ENCODE data around the gene HMHB1. TPM values are rescaled to one million over a fixed set of nuclear protein-coding genes. Genes with fewer than 3 reads are reported as not detected.

Gene HMHB1
- total RNA-seq (not detected), polyA plus RNA-seq (not detected)
- long read RNA-seq, donor 1, result 0 reads
- long read RNA-seq, donor 2, result 0 reads
- long read RNA-seq, donor 3, result 0 reads

DNA sequence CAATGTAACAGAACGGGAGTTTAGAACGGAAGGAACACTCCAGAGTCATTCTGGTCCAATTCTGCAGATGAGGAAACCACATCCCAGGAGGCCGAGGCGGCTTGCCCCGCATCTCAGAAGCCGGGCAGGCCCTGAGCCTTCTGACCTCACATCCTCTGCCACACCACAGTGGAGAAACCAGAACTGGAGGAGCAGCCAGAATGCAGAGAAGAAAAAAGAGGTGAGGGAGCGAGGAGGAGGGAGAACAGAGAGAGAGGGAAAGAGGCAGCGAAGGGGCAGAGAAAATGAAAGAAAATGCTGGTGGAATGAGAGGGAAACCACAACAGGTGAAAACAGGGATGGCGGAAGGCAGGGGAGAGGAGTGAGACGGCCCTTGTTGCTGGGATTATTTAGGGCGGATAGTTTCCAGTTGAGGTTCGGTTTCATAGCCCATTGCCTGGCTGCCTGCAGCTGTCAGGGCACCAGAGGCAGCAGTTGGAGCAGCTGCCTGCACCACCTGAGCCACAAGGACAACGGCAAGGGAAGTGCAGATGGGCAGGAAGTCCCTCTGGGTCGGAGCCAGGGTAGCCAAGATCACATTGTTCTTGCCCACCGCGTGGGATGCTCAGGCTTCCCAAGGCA, at the start of gene HMHB1:
HMHB1 (plus strand) TSS at position 77 of the 621 bp plus-strand sequence.
- intact Hi-C loops (cut with DNase I), result no loop called here
- 63 to 65% methylated on average over 16 of the region's 16 CpGs for WGBS, 2 donors
- peak in 5 of 8 donors; percentile 33 to 63 (median 48) for ATAC-seq
- Histone ChIP-seq H3K27ac (no peak within 1 kb of the TSS), H3K36me3 (no peaks in the 10 kb centered on the region), H3K9me3 (peaks cover 0 to 6% (median 0%) of the 10 kb centered on the region in 11 donors), H3K4me1 (peaks cover 0 to 7% (median 0%) of the 10 kb centered on the region in 9 donors), H3K27me3 (no peaks in the 10 kb centered on the region), H3K4me3 (no peak within 1 kb of the TSS)
- DNase-seq, result peak in 1 of 2 donors; percentile 12
- TF ChIP-seq, protein P1, sequence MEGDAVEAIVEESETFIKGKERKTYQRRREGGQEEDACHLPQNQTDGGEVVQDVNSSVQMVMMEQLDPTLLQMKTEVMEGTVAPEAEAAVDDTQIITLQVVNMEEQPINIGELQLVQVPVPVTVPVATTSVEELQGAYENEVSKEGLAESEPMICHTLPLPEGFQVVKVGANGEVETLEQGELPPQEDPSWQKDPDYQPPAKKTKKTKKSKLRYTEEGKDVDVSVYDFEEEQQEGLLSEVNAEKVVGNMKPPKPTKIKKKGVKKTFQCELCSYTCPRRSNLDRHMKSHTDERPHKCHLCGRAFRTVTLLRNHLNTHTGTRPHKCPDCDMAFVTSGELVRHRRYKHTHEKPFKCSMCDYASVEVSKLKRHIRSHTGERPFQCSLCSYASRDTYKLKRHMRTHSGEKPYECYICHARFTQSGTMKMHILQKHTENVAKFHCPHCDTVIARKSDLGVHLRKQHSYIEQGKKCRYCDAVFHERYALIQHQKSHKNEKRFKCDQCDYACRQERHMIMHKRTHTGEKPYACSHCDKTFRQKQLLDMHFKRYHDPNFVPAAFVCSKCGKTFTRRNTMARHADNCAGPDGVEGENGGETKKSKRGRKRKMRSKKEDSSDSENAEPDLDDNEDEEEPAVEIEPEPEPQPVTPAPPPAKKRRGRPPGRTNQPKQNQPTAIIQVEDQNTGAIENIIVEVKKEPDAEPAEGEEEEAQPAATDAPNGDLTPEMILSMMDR (IDR thresholded peaks at IDR 0.05), result no peak

- DNase-seq (no peak), ATAC-seq (no peak)
- intact Hi-C loops (cut with DNase I), result no loop called here
- Histone ChIP-seq H3K9me3 (peaks cover 0 to 4% (median 0%) of the 10 kb centered on the region in 11 donors), H3K27ac (no peak overlapping the region), H3K36me3 (no peaks in the 10 kb centered on the region), H3K27me3 (no peaks in the 10 kb centered on the region), H3K4me3 (no peak overlapping the region), H3K4me1 (peaks cover 6 to 37% (median 19%) of the 10 kb centered on the region in 9 donors)
- 97% methylated on average over 5 of the region's 5 CpGs for WGBS, 2 donors
- TF ChIP-seq, protein P1 (IDR thresholded peaks at IDR 0.05), result no peak
Measured at GRCh38 chr5:143762636-143763220, 49.2 kb upstream of the HMHB1 start.

- WGBS, 2 donors, result 86 to 87% methylated on average over 3 of the region's 3 CpGs
- TF ChIP-seq, protein P1 (IDR thresholded peaks at IDR 0.05), result no peak
- no peak overlapping the region for H3K27ac ChIP-seq
- ATAC-seq (no peak), DNase-seq (no peak)
- no peak overlapping the region for H3K4me3 ChIP-seq
- peaks cover 0 to 11% (median 0%) of the 10 kb centered on the region in 11 donors for H3K9me3 ChIP-seq
- no peaks in the 10 kb centered on the region for H3K27me3 ChIP-seq
- H3K36me3 ChIP-seq, result no peaks in the 10 kb centered on the region
- intact Hi-C loops (cut with DNase I), result no loop called here
- H3K4me1 ChIP-seq, result peaks cover 0 to 7% (median 0%) of the 10 kb centered on the region in 9 donors
Measured at GRCh38 chr5:143767162-143767561, 44.8 kb upstream of the HMHB1 start.

GRCh38 chr5:143769026-143769786, 42.8 kb upstream of the HMHB1 start:
- intact Hi-C loops (cut with DNase I), result no loop called here
- H3K4me3 ChIP-seq, result no peak overlapping the region
- no peaks in the 10 kb centered on the region for H3K36me3 ChIP-seq
- peaks cover 0 to 8% (median 0%) of the 10 kb centered on the region in 11 donors for H3K9me3 ChIP-seq
- no peaks in the 10 kb centered on the region for H3K27me3 ChIP-seq
- no peak overlapping the region for H3K27ac ChIP-seq
- ATAC-seq (no peak), DNase-seq (no peak)
- WGBS, 2 donors, result 87 to 89% methylated on average over 5 of the region's 5 CpGs
- TF ChIP-seq, protein P1 (IDR thresholded peaks at IDR 0.05), result no peak
- peaks cover 0 to 7% (median 0%) of the 10 kb centered on the region in 9 donors for H3K4me1 ChIP-seq

All from heart right ventricle (tissue), 16 donors.